KBM-7 (cell line): Measurements from ENCODE around the gene TRPV4.

Experiments used
- DNase-seq: peaks from one replicate; pipeline ENCODE4 v3.0.0-alpha.2; 2015
- in situ Hi-C: fragments of 300-500 bp; cut with MboI; formaldehyde crosslinking; loops from 2 replicates; pipeline ENCODE4 v1.14.3; 2020; ENCODE audit warnings: low sequenced_read_pairs, low pct_unique_long_range_greater_than_20kb, mixed read lengths

The TRPV4 gene

DNA sequence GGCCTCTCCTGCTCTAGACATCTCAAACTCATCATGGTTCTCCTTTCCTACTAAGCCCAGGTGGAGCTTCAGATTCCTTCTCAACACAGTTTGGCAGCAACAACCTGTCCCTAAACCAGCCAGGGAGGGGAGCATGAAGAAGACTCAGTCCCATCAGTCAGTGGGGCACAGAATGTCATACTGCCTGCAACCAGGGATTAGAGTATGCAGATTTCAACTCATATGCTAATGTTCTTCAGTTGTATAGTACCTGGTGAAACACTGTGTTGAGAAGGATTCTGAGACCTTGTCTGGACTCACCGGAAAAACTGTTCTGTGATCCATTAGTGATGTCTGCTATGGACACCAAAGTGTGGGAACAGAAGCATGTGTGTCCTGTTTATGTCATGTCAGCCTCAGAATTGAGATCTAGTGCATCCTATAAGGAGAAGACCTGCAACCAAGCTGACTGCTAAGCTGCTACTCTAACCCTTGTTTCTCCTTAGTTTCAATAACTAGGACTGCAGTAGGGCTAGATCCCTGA is 43.6 kb downstream of the TRPV4 start:
- no peak for DNase-seq
- in situ Hi-C loops = no loop called here

DNA sequence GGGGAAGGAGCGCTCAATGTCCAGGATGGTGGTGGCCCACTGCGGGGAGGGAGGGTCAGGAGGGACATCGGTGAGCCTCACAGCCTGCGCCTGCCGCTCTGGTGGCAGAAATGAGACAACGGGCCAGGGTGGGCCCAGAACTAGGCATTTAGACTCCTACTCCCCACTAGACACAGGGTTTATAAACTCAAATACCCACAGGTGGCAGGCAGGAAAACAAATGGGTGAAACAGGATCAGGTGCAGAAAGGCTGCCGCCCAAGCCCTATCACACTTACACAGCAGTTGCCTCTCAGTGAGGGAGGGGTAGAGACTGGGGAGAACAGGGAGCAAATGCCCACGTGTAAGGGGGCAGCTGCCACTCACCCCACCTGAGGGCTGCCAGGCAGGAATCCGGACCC is 46.4 kb downstream of the TRPV4 start:
- DNase-seq = no peak
- in situ Hi-C loops = no loop called here

DNA sequence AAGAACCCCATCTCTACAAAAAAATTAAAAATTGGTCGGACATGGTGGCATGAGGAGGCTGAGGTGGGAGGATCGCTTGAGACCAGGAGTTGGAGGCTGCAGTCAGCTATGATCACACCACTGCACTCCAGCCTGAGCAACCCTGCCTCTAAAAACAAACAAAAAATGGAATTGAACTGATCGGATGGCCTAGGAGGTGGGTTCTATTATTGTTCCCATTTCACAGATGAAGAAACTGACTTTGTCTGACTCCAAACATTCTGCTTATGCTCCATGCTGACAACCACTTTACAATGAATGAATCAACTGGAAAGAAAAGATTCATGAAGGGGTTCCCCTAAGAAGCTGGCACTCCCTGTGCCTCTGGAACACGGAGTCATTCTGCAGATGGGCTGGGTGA is 47.3 kb downstream of the TRPV4 start:
- no peak for DNase-seq
- in situ Hi-C loops = no loop called here

DNA sequence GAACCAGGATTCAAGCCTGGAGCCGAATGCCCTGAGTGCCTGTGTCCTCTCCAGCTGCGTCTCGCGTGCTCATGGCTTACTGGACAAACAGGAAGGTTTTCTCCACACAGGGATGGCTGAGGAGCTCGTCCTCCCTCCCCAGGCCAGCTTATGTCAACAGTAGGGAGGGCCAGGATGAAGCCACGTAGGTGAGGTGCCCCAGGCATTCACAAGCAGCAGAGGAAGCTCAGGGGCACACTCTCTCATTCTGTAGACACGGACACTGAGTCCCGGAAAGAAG is 49.3 kb downstream of the TRPV4 start:
- in situ Hi-C loops = no loop called here
- no peak for DNase-seq

DNA sequence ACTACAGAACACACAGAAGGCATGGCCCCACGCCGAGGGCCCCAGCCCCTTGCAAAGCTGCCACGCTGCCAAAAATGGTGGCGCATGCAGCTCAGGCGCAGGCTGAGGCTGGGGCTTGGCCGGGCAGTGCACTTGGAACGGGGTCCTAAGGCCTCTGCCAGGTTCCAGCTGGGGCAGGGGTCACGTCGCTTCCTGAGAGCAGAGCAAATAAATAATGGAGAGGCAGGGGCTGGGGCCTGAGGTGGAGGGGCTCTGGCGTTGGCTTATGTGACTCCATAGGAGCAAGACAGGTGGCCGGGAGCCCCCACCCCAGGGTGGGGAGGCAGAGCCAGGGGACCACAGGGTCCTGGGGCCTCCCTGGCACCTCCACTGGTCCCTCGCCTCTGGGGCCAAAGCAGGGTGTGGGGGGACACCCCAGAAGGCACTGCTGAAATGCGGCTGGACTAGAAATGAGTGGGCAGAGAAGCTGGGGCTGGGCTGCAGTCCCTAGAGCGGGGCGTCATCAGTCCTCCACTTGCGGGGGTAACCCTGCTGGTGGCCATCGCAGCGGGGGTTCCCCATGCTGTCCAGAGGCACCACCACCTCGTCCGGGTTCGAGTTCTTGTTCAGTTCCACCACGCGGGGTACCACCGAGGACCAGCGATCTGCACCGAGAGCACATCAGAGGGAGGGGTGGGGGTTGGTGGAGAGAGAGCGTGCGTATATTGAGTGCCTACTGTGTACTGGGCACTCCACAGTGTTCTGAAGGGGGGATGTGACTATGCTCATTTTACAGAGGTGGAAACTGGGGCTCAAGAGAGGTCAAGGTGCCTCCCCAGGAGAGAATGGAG is 49.8 kb downstream of the TRPV4 start:
- no peak for DNase-seq
- in situ Hi-C loops = no loop called here

DNA sequence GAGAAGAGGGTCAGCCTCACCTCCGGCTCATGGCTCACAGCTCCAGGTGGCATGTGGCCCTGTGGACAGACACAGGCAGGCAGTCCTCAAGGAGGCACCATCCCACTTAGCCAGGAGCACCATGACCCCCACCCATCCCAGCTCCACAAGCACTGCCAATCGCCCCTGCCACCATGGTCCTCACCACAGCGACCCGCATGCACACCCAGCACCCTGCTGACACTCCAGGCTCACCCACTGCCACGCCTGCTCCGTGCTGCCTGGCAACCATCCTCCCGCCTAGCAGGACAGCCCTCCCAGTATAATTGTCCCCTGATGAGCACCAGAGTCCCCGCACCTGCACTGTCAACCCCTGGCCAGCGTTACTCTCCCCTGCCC is 50.9 kb downstream of the TRPV4 start:
- no peak for DNase-seq
- in situ Hi-C loops = no loop called here

DNA sequence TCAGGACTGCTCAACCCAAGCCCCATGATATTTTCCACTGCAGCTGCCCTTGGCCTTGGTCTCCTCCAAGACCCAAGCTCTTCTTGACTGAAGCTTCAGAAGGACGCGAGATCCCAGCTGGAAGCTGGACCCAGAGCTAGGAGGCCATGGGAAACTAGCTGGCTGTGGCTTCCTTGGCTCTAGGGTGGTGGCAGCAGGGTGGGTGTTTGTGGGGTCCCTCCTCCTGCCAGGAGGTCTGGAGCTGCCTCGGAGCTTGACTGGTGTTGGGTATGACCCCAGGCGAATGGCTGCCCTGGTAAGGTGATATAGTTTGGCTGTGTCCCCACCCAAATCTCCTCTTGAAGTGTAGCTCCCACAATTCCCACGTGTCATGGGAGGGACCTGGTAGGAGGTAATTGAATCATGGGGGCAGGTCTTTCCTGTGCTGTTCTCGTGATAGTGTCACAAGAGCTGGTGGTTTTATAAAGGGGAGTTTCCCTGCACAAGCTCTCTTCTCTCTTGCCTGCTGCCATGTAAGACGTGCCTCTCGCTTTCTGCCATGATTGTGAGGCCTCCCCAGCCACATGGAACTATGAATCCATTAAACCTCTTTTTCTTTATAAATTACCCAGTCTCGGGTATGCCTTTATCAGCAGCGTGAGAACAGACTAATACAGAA is 51.4 kb downstream of the TRPV4 start:
- no peak for DNase-seq
- in situ Hi-C loops = no loop called here

DNA sequence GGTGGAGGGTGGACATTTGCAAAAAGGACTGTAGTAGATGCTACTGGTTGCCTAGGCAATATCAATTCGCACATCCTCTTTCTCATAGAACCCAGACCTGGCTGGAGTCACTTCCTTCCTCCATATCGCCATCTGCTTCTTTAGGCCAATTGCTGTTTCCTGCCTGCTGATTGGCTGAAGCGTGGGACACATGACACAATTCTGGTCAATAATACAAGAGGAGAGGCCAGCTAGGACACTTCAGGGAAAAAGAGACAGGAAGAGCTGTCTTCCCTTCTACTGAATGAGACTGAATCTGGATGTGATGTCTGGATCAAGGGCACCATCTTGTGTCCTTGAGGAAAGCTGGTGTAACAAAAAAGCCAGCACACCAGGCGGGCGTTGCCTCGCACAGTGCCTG is 53.8 kb downstream of the TRPV4 start:
- in situ Hi-C loops = loop anchor here (10.0 kb wide), 1 partner anchor 255 kb away; no protein-coding TSS in a partner anchor
- peak; percentile 35 for DNase-seq

DNA sequence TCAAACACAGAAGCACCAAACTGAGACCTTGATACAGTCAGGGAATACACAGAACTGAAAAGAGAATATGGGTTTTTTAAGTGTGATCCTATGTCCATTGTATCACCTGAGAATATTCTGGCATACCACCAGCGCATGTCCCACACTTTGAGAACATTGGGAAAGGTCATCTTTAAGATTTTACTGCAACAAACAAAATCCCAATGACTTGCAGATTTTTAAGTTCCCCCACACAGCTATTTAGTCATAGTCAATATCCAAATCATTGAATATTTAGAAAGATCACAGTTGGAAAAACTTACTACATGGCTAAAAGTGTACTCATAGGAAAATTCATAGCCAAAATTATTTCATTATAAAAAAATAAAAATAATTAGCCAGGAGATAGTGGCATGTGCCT is 54.5 kb downstream of the TRPV4 start:
- in situ Hi-C loops = loop anchor here (10.0 kb wide), 1 partner anchor 254 kb away; no protein-coding TSS in a partner anchor
- no peak for DNase-seq

DNA sequence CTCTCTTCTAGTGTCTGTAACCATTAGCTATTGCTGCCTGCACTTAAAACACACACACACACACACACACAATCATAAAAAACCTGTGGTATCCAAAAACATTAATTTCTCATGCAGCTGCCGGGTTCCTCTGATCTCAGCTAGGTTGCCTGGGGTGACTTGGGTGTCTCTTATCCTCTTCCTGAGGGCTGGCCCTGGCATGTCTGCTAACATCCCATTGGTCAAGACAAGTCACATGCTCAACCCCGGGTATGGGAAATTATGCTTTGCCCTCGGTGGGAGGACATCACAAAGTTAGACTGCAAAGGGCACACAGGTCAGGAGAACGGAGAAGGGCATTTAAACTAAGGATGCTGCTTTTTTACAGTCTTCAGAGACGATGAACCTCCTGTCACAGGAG is 55.7 kb downstream of the TRPV4 start:
- in situ Hi-C loops = loop anchor here (10.0 kb wide), 1 partner anchor 253 kb away; no protein-coding TSS in a partner anchor
- peak; percentile 58 for DNase-seq

DNA sequence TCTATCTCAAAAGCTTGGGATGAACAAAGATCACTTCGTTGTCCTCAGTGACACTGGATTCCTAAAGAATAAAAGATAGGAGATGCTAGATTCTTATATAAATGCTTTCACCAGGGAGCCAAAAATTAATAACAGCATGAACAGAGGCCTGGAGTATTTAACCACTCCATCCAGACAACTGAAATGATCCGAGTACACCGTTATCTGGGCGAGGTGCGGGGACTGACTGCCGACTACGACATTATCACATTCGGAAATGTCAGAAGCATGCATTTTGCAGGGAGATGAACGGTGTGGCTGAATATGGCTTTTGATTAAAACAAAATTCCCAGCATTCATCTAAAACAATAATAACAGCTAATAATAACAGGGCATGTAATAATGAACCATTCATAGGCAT is 56.6 kb downstream of the TRPV4 start:
- in situ Hi-C loops = loop anchor here (10.0 kb wide), 1 partner anchor 252 kb away; no protein-coding TSS in a partner anchor
- DNase-seq = no peak

DNA sequence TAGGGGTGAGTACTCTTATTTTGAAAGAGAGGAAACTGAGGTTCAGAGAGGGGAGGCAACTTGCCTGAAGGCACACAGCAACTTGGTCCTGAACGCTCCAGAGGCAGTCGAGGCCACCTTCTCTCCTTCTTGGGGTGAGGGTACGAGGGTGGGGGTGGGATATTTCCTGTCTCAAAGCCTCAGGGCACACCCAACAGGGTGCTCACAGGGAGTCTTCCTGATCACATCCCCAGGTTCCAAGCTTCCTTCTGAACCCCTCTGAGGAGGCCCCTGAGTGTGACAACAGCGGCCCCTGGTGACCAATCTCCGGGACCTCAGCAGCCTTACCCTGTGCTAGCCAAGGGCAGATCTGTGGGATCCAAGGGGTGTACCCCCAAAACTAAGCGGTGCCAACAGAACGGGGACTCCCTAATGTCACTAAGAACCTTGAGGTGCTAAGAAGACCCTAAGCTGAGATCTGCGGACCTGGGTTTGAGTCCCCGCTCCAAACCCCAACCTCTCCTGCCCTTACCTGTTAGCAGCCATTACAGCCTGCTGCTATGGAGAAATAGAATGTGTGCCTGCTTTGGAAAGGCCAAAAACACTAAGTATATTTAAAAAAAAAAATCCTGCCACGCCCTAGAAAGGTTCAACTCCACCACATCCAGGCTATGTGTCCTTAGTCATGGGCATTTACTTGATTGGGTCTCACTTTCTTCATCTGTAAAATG is 57.9 kb downstream of the TRPV4 start:
- in situ Hi-C loops = loop anchor here (10.0 kb wide), 1 partner anchor 251 kb away; no protein-coding TSS in a partner anchor
- DNase-seq = peak; percentile 70

DNA sequence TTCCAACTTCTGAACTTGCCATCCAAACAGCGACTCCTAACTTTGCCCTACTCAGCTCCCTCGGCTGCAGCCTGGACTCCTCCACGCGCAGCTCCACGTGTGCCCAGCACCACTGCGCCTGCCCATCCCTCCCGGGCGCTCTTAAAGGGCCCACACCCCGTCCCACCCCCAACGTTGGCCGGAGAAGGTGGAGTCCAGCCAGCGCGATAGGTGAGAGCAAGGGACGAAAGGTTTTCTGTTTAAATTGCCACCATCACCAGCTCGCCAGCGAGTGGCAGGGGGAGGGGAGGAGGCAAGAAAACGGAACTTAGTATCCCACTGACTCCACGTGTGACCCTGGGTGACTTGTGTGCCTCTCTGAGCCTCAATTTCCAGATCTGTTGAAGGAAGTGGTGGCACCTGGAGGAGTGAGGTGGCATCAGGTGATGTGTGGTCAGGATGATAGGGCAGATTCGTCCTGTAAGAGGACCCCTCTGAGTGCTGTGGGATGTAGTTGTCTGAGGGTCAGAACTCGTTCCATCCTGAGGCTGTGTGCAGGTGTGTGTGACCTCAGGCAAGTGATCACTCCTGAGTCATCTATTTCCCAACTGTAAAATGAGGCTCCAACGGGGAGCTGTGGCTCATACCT is 59.7 kb downstream of the TRPV4 start:
- peak; percentile 58 for DNase-seq
- in situ Hi-C loops = loop anchor here (10.0 kb wide), 1 partner anchor 249 kb away; no protein-coding TSS in a partner anchor

DNA sequence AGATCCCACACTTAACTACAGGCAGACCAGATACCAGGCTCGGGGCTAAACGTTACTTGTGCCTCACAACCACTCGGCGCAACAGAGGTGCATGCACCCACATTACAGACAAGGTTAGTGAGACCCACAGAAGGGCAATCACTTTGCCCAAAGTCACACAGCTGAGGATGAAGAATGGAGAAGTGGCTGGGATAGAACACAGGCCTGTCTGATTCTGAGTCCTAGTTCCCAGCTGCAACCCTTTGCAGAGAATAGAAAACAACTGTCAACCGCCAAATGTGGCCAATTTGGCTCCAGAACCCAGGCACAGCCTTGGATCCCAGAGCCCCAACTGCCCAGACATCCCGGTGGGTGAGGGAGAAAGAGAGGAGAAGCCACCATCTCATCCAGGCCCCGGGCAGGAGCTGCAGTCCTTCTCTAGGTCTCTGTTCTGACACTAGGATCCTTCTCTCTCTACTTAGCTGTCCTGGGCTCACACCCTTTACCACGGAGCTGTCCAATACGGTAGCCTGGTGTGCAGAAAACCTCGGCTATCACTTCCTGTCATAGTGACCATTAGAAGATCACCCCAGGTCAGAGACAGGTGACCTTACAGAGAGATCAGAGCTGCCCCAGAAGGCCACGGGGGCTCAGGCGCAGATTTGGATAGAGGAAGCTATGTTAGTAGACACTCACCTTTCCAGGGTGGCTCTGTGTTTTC is 60.4 kb downstream of the TRPV4 start:
- in situ Hi-C loops = loop anchor here (10.0 kb wide), 1 partner anchor 248 kb away; no protein-coding TSS in a partner anchor
- peak; percentile 28 for DNase-seq

DNA sequence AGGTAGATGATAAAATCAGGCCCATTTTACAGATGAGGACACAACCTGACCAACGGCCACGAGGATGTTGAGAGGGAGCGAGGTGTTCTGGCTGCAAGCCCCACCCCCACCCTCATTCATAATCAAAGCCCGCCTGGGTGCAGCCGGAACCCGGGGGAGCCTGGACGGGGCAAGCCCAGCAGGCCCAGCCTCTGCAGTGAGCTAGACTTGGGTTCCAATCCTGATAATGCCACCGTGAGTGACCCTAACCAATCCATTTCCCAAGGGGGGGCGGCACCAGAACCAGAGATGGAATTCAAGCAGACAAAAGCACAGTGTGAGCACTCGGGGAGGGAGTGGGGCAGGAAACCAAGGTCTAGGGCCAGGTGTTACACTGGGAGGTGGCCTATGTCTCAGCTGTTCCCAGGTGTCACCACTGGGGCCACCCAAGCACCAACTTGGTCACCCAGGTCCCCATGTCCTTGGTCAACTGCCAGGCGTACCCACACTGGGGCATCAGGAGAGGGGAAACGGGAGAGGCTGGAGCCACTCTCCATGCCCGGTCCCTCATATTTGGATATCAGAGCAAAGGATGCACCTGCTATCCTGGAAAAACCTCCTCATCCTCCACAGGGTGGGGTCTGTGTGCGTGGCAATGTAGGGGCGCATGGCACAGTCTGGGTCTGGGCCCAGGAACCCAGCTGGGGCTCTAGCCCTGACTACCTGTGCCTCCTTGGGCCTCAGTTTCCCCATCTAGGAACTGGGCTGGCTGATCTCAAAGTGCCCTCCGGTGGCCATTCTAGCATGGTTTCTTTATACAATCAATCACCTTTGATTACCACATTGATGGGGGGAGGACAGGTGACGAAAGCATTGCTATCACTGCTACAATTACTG is 61.2 kb downstream of the TRPV4 start:
- no peak for DNase-seq
- in situ Hi-C loops = loop anchor here (10.0 kb wide), 1 partner anchor 247 kb away; no protein-coding TSS in a partner anchor

DNA sequence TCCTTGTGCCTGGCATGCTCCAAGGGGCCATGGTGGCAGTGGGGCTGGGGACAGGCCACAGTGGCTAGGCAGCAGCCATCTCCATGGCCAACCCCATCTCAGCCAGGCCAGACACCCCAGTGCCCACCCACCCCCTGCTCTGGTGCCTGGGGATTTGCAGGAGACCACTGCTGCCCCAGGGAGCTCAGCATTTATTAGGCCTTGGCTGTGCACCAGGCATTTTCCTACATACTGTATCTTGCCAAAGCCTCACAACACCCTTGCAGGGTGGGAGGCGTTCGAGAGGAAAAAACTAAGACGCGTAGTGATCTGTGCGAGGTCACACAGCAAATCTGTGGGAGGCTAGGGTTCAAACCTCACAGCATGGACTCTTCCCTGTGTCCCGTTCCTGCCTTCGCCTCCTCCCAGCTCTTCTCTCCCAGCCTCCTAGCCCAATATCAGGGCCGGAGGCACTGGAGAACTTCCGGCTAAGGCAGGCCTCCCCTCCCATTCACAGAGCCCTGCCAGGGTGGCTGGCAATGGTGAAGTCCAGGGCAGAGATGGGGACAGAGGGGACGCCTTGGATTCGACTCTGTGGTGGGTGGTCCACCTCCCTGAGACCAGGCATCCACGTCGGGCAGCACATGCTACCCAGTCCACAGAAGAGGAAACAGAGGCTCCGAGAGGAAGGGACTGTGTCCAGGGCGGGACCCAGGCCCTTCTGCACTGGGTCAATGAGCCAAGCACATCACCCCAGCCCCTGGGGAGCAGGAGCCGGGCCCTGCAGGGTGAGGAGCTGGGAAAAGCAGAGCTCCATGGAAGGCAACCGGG is 62.1 kb downstream of the TRPV4 start:
- in situ Hi-C loops = loop anchor here (10.0 kb wide), 1 partner anchor 246 kb away; no protein-coding TSS in a partner anchor
- DNase-seq = no peak
